Activated naive CD4-positive, alpha-beta T cell treated with anti-CD3 and anti-CD28 coated beads, Interleukin-2, amount 10 ng/mL, durations not matched to agents 7 days and 5 days (primary cell): ENCODE data around the gene GMDS.

Experiments used
- CTCF ChIA-PET: fragments of 350-600 bp; sonication (Branson Sonifier 250); formaldehyde crosslinking; loops from one replicate; lab custom pipeline; 2021; ENCODE audit warnings: antibody characterized with exemption; lab: Charles Lee
- DNase-seq: peaks from one replicate; pipeline ENCODE4 v3.0.0-alpha.2; 2020
- H3K27ac Mint-ChIP-seq: one replicate; pipeline ENCODE4 v1.8.0; 2021; ENCODE audit warnings: mild to moderate bottlenecking, moderate library complexity, mixed read lengths
- H3K27me3 Mint-ChIP-seq: one replicate; pipeline ENCODE4 v1.8.0; 2021; ENCODE audit warnings: mild to moderate bottlenecking, mixed read lengths
- H3K36me3 Mint-ChIP-seq: one replicate; pipeline ENCODE4 v1.8.0; 2021; ENCODE audit warnings: mixed read lengths
- H3K4me1 Mint-ChIP-seq: one replicate; pipeline ENCODE4 v1.8.0; 2021; ENCODE audit warnings: mixed read lengths
- H3K4me3 Mint-ChIP-seq: one replicate; pipeline ENCODE4 v1.8.0; 2021; ENCODE audit warnings: mild to moderate bottlenecking, moderate library complexity, mixed read lengths
- H3K9me3 Mint-ChIP-seq: one replicate; pipeline ENCODE4 v1.8.0; 2021; ENCODE audit warnings: mixed read lengths

Gene GMDS

DNA sequence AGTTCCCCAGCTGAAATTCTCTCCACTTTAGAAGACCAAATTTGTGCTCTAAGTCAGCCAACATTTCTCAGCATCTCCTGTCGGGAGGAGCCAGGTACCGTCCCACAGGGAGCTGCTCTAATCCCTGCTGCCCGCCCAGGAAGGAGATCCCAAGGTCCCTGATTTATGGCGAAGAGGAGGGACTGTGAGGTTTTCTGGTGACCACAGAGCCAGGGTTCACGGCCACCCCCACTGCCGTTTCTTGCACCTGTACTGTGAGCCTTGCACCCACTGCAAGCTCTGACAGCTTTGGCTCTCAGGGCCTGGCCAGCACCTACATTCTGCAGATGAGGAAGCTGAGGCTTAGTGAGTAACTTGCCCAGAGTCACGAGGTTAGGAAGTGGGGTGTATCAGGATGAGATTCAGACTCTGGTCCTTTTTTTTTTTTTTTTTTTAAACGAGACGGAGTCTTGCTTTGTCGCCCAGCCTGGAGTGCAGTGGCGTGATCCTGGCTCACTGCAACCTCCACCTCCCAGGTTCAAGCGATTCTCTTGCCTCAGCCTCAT, 600.8 kb downstream of the GMDS start:
- Mint-ChIP-seq H3K27me3 (no peaks in the 10 kb centered on the region), H3K9me3 (no peaks in the 10 kb centered on the region), H3K4me3 (no peak overlapping the region), H3K27ac (no peak overlapping the region), H3K4me1 (no peaks in the 10 kb centered on the region), H3K36me3 (no peaks in the 10 kb centered on the region)
- DNase-seq = no peak
- CTCF ChIA-PET = no interaction called here

DNA sequence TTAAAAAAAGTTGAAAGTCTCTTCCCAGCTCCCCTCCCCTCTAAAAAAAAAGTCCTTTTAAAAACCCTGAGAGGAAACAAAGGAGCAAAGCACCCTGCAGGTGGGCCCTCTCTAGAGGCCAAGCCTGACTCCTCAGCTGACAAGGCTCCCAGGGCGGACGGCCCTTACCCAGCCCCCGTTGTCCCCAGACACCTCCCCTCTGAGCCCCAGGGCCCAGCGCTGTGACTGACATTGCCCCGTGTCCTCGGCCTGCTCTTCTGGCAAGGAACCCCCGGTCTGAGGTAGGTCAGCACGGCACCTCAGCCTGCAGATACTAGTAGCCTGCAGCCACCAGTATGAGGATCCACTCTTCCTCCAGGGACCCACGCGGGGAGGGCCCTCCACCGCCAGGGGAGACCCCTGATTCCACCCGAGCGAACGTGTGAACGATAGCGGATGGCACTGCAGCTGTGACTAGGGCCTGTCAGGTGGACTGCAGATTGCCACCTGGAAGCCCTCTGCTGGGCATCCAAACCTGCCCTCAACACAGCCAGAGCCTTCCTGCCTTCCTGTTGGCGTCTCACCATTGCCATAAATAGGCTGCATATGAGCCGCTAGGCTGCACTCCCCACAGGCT, 601.5 kb downstream of the GMDS start:
- H3K27me3 Mint-ChIP-seq = no peaks in the 10 kb centered on the region
- no peaks in the 10 kb centered on the region for H3K36me3 Mint-ChIP-seq
- no peak overlapping the region for H3K4me3 Mint-ChIP-seq
- no peak overlapping the region for H3K27ac Mint-ChIP-seq
- no peaks in the 10 kb centered on the region for H3K4me1 Mint-ChIP-seq
- CTCF ChIA-PET = no interaction called here
- no peak for DNase-seq
- no peaks in the 10 kb centered on the region for H3K9me3 Mint-ChIP-seq

DNA sequence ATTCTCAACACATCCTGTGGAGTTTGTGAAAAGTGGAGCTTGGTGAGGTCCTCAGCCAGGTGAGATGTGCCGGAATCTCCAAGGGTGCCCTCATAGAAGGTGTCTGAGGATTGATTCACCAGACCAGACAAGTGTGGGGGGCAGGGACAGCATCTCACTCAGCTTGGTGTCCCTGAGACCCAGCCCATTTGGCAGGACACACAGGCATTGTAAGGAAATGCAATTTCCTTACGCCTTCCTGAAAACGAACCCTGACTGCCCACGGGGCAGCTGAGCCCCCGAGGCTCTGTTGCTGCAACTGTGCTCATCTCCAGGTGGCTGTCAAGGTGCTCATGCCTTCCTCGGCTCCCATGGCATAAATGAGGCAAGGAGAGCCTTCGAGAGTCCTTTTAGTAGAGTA, 602.3 kb downstream of the GMDS start:
- no peaks in the 10 kb centered on the region for H3K4me1 Mint-ChIP-seq
- no peaks in the 10 kb centered on the region for H3K9me3 Mint-ChIP-seq
- H3K36me3 Mint-ChIP-seq = no peaks in the 10 kb centered on the region
- H3K27me3 Mint-ChIP-seq = no peaks in the 10 kb centered on the region
- CTCF ChIA-PET = no interaction called here
- no peak overlapping the region for H3K27ac Mint-ChIP-seq
- H3K4me3 Mint-ChIP-seq = no peak overlapping the region
- DNase-seq = no peak

DNA sequence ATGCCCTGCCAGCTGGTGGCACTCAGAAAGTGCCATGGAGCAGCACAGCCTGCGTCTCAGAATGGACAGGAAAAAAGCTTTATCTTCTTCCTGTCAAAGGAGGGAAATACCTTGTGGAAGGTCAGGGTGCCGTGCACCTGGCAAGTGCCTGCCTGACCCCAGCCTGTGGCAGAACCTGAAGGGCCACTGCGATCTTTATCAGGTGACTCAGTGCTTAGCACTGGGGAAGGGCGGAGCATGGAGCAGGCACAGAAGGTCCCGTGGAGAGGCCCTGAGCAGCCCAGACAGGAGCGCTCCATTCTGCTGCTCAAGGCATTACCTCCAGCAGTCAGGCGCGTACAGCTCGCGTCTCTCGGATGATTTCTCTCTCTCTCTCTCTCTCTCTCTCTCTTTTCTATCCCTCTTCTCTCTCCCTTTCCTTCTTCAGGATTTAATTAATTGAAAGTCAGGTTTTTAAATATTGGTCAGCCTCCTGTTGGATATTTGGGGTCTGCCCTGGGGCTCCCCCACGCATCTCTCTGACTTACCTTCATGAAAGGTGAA, 604.0 kb downstream of the GMDS start:
- no peak overlapping the region for H3K27ac Mint-ChIP-seq
- no peaks in the 10 kb centered on the region for H3K9me3 Mint-ChIP-seq
- CTCF ChIA-PET = no interaction called here
- no peak overlapping the region for H3K4me3 Mint-ChIP-seq
- no peaks in the 10 kb centered on the region for H3K4me1 Mint-ChIP-seq
- no peaks in the 10 kb centered on the region for H3K27me3 Mint-ChIP-seq
- DNase-seq = no peak
- no peaks in the 10 kb centered on the region for H3K36me3 Mint-ChIP-seq

DNA sequence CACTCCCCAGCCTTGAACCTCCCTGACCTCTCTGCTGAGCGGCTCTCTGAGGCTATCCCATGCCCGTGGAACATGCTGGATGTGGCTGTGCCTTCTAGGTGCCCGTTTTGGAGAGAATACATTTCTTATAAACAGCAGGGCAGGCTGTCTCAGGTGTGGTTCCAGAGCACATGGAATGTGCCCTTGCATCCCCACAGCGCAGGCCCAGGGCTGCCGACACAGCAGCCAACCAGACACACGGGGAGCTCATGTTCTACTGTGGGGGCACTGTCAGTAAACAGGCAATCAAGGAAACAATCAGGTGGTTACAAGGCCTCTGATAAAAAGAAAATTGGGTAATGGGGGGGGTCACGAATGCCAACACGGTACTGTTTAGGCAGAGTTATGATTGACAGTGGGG, 604.9 kb downstream of the GMDS start:
- Mint-ChIP-seq H3K4me3 (no peak overlapping the region), H3K36me3 (no peaks in the 10 kb centered on the region), H3K9me3 (no peaks in the 10 kb centered on the region), H3K27ac (no peak overlapping the region), H3K27me3 (no peaks in the 10 kb centered on the region), H3K4me1 (no peaks in the 10 kb centered on the region)
- no peak for DNase-seq
- CTCF ChIA-PET = no interaction called here

DNA sequence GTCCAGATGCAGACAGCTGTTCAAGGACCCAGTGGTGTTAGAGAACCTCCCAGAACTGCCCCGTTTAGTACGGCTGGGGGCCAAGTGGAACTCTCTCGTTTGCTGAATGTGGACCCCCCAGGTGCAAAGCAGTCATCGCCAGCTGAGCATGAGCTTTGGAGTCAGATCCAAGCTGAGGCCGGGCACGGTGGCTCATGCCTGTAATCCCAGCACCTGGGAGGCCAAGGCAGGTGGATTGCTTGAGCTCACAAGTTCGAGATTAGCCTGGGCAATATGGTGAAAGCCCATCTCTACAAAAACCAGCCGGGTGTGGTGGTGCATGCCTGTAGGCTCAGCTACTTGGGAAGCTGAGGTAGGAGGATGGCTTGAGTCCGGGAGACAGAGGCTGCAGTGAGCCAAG, 606.0 kb downstream of the GMDS start:
- no peak for DNase-seq
- no peak overlapping the region for H3K4me3 Mint-ChIP-seq
- no peaks in the 10 kb centered on the region for H3K9me3 Mint-ChIP-seq
- no peaks in the 10 kb centered on the region for H3K36me3 Mint-ChIP-seq
- CTCF ChIA-PET = interaction anchor here (0.6 to 1.4 kb wide), 2 partner anchors 14 to 995 kb away, joined by 3 read pairs; no protein-coding TSS in a partner anchor
- H3K4me1 Mint-ChIP-seq = no peaks in the 10 kb centered on the region
- no peaks in the 10 kb centered on the region for H3K27me3 Mint-ChIP-seq
- H3K27ac Mint-ChIP-seq = no peak overlapping the region

DNA sequence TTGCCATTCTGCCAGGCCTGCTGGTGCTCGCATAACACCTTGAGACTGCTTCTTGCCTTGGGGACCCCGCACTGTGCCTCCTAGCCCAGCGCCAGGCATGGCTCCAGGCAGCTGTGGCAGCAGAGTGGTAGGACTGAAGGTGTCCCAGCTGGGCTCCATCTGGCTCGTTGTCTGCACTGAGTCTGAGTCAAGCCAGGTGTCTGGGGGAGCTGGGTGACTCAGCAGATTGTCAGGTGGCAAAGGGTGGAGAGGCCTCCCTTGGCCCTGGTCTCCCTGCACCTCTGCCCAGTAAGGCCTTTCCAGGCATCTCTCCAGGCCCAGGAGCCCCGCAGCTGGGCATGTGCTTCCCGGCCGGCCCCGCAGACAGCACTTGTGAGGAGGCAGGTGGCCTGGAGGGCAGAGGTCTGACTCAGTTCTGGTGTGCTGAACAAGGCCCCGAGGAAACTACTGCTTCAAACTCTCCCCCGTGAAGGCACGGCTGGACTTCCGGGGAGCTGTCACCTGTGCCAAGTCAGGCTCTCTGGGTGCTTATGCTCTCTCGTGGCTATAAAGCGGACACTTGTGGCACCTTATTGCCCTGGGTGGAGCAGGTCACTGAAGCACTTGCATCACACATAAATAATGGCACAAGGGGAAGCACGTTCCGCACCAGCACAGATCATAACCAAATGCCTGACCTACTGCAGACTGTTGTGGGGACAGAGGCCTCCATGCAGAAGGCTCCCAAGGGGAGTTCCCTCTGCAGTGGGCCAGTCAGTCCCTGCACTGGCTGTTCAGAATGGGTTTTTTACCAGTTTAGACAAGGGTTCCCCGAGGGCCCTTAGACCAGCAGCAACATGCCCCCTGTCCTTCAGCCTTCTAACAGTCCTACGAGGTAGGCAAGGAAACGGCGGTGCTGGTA, 608.2 kb downstream of the GMDS start:
- Mint-ChIP-seq H3K27ac (no peak overlapping the region), H3K4me3 (no peak overlapping the region), H3K27me3 (peaks cover 4% of the 10 kb centered on the region), H3K36me3 (no peaks in the 10 kb centered on the region), H3K9me3 (no peaks in the 10 kb centered on the region), H3K4me1 (no peaks in the 10 kb centered on the region)
- DNase-seq = no peak
- CTCF ChIA-PET = no interaction called here

DNA sequence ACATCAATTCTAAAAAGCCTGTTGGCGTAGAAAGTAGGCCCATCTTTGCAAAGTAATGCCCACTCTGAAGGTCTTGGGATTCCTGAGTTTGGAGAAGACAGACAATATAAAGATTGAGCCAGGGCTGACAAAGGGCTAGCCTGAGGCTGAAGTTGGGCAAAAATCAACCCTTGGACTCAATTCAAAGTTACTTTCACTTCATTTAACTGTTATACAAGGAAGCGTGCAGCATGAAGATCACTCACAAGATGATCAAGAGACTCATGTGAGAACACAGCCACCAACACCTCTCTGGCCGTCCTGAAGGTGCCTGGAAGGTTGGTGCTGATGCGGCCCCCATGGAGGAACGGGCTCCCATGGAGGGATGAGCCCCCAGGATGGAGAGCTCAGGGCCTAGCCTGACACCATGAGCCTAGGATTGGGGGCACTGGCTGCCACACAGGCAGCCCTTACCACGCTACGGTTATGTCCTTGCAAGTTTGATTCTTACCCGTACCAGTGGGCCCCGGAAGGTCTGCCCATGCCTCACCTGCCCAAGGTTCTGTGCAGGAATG, 609.1 kb downstream of the GMDS start:
- Mint-ChIP-seq H3K9me3 (no peaks in the 10 kb centered on the region), H3K4me3 (no peak overlapping the region), H3K27ac (no peak overlapping the region), H3K4me1 (no peaks in the 10 kb centered on the region), H3K27me3 (peaks cover 4% of the 10 kb centered on the region), H3K36me3 (no peaks in the 10 kb centered on the region)
- CTCF ChIA-PET = no interaction called here
- DNase-seq = no peak

DNA sequence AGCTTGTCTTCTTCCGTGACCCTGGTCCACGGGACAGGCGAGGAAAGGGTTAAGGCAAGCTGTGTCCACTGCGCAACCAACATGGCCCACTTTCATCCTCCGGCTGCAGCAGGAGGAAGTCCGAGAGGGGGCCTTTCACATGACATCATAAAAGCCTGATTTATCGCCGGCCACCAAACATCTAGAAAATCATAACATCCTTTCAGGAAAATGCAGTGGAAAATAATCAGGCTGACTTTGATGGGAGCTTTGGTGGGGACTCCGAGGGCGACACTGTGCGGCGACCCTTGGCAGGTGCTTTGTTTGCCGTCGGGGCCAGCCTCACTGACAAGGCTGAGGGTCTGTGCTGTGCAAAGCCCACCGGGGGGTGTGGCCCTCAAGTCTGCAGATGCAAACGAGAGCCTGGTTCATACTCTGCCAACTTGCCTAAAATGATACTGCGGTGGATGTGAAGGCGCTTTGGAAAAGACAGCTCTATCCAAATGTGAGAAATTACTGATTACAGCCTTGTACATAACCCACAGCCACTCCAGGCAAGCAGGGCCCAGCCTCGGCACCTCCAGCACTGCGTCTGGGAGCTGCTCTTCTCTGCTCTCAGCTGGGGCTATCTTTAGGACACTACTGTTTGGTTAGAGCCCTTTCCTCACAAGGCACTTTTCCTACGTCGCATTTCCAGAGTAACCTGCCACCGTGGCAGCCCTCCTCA, 609.9 kb downstream of the GMDS start:
- no peaks in the 10 kb centered on the region for H3K9me3 Mint-ChIP-seq
- H3K27ac Mint-ChIP-seq = no peak overlapping the region
- H3K4me1 Mint-ChIP-seq = no peaks in the 10 kb centered on the region
- CTCF ChIA-PET = no interaction called here
- no peak overlapping the region for H3K4me3 Mint-ChIP-seq
- peaks cover 4% of the 10 kb centered on the region for H3K27me3 Mint-ChIP-seq
- H3K36me3 Mint-ChIP-seq = no peaks in the 10 kb centered on the region
- no peak for DNase-seq

DNA sequence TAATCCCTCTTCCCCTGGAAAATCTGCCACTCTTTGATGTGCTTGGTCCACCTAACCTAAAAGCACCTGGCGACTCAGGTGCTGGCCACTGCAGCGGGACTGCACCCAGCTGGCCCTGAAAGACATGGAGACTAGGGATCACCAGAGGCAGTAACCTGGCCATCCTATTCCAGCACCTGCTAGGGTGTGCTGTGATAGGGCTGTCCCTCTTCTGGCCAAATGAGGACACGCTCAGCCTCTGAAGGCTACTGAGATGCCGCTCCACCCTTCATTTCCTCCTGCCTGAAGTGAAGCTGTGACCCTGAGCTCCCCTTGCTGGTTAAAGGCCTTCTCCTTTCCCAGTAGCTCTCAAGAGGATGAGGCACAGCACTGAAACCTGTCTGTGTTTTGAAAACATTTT, 611.3 kb downstream of the GMDS start:
- Mint-ChIP-seq H3K27ac (no peak overlapping the region), H3K9me3 (no peaks in the 10 kb centered on the region), H3K4me1 (no peaks in the 10 kb centered on the region), H3K36me3 (no peaks in the 10 kb centered on the region), H3K27me3 (peaks cover 4% of the 10 kb centered on the region), H3K4me3 (no peak overlapping the region)
- no peak for DNase-seq
- CTCF ChIA-PET = no interaction called here

DNA sequence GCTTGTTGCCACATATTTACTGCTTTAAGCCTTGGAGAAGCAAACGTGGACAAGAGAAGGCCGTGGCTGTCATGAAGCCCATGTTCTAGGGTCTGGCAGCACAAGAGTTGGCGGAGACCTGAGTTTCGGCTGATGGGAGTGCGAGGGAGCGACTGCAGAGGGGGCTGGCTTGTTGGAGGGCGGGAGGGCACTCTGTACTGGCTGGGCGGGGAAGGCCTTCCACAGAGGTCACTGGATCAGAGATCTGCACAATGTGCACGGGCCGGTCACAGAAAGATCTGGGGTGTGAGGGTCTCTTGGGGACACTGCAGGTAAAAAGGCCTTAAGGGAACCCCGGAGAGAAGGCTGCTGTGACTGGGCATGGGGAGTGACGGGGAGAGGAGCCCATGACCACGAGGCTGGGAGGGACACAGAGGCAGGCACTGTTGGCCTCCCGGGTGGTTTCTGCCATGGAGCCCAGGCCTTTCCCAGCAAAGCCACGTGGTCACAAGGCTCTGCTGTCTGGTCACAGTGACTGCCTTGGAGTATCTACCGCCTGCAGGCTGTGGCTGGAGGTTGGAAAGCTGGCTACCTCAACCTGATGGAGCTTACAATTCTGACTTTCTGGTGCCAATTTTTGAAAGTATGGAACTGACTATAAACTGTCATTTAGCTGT, 611.9 kb downstream of the GMDS start:
- H3K9me3 Mint-ChIP-seq = no peaks in the 10 kb centered on the region
- H3K36me3 Mint-ChIP-seq = no peaks in the 10 kb centered on the region
- H3K4me3 Mint-ChIP-seq = no peak overlapping the region
- DNase-seq = no peak
- H3K27me3 Mint-ChIP-seq = peaks cover 6% of the 10 kb centered on the region
- no peaks in the 10 kb centered on the region for H3K4me1 Mint-ChIP-seq
- CTCF ChIA-PET = no interaction called here
- no peak overlapping the region for H3K27ac Mint-ChIP-seq

DNA sequence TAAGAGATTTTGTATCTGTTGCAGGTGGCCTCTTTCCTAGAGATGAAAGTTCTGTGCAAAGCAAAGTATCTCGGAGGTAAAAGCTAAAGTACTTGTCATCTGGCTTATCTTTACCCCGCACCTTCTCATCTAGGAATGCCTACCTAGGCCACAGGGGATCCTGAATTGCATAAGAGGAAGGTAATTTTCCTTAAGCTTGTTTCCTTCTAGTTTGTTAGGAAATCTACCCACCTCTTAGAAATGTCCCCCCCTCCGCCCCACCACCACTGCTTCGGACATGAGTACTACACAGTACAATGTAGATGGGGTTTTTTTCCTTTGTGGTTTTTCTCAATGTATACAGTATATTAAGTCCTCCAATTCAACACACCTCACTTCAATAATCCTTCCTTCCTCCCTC, 614.2 kb downstream of the GMDS start:
- Mint-ChIP-seq H3K27me3 (peaks cover 23% of the 10 kb centered on the region), H3K36me3 (no peaks in the 10 kb centered on the region), H3K4me3 (no peak overlapping the region), H3K4me1 (peaks cover 2% of the 10 kb centered on the region), H3K9me3 (no peaks in the 10 kb centered on the region), H3K27ac (no peak overlapping the region)
- DNase-seq = no peak
- CTCF ChIA-PET = no interaction called here

DNA sequence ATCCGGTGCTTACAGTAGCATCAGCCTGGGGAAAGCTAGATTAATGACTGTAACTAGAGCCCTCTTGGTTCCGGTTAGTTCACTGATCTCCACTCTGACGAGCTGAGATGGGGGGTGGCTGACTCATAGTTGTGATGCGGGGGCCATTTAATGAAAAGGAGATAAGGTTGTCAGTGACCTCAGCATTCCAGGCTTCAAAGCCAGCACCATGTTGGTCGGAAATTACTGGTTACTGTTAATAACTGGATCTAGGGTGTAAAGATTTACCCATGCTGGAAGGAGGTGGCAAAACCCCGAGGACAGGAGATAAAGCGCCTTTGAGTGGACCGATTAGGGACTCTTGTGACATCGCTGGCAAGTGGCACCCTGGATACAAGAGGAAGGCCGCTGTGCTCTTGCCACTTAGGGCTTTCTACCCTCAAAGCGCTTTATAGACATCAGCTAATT, 614.6 kb downstream of the GMDS start:
- H3K4me1 Mint-ChIP-seq = peaks cover 5% of the 10 kb centered on the region
- no peak overlapping the region for H3K27ac Mint-ChIP-seq
- CTCF ChIA-PET = no interaction called here
- no peak overlapping the region for H3K4me3 Mint-ChIP-seq
- no peak for DNase-seq
- H3K36me3 Mint-ChIP-seq = no peaks in the 10 kb centered on the region
- H3K27me3 Mint-ChIP-seq = peaks cover 28% of the 10 kb centered on the region
- H3K9me3 Mint-ChIP-seq = no peaks in the 10 kb centered on the region
